ENCODE results near the gene SLC6A12. TPM values are rescaled to one million over a fixed set of nuclear protein-coding genes. Genes with fewer than 3 reads are reported as not detected.

SLC6A12 gene
- total RNA-seq, 4 donors from 2014 or later, result 1.7 to 7.9 TPM; not detected in 2

DNA sequence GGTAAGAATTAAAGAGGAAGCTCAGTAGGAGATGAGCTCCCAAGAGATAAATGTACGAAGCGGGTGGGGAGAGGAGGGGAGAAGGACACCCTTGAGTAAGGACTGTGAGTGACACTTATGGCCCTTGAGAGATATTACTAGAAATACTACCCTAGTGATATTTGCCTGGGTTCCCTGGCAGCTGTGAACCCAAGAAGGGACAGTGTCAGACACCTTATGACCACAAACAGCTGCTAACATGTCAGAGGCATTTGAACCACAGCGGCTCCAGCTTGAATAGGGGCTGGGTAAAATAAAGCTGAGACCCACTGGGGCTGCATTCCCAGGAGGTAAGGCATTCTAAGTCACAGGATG lies 19.6 kb upstream of the SLC6A12 start:
- H3K27ac ChIP-seq, result no peak overlapping the region

DNA sequence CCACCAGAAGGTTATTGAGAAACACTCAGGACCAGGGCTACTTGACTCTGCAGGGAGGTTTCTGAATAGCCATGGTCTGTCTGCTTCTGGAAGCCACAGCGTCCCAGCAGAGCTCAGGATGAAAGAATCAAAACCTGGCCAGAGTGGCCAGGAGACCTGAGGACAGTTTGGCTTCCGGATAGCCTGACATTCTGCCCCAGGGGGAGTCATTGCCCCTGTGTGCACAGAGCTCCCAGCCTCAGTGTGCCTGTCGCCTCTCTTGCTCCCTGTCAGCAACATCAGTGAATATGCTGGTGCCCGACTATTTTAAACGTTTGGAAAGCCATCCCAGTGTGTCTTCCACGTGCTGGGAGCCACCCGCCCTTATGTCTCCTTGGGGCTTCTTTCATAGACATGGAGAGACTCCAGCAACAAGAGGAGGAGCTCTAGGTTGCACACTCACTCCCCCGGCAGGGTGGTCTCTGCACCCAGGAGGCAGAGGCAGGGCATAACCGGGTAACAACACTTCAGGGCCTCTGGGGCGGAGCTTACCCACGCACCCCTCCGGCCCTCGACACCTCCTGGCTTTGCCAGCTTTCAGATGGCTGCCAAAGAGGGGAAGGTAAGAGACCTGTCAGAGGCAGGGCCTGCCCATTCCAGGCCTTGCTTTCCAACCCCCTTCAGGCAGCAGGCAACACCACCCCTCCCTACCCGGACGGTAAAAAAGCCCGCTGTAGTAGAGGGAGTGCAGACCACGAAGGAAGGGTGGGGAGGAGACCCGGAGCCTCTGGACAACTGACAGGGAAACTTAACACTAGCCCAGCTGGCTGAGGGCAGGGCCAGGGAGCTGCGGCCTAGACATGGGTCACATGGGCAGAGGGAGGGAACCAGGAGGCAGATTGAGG lies 19.0 kb upstream of the SLC6A12 start:
- Histone ChIP-seq H3K27ac (no peak overlapping the region), H3K4me3 (no peak overlapping the region), H3K27me3 (no peaks in the 10 kb centered on the region), H3K9me3 (peaks cover 0 to 15% (median 2%) of the 10 kb centered on the region in 4 donors), H3K36me3 (no peaks in the 10 kb centered on the region), H3K4me1 (no peaks in the 10 kb centered on the region)
- DNase-seq, result peak in 1 of 3 donors; percentile 36
- TF ChIP-seq, protein P1, sequence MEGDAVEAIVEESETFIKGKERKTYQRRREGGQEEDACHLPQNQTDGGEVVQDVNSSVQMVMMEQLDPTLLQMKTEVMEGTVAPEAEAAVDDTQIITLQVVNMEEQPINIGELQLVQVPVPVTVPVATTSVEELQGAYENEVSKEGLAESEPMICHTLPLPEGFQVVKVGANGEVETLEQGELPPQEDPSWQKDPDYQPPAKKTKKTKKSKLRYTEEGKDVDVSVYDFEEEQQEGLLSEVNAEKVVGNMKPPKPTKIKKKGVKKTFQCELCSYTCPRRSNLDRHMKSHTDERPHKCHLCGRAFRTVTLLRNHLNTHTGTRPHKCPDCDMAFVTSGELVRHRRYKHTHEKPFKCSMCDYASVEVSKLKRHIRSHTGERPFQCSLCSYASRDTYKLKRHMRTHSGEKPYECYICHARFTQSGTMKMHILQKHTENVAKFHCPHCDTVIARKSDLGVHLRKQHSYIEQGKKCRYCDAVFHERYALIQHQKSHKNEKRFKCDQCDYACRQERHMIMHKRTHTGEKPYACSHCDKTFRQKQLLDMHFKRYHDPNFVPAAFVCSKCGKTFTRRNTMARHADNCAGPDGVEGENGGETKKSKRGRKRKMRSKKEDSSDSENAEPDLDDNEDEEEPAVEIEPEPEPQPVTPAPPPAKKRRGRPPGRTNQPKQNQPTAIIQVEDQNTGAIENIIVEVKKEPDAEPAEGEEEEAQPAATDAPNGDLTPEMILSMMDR (IDR thresholded peaks at IDR 0.05), result no peak
- TF ChIP-seq POLR2A (IDR thresholded peaks at IDR 0.05), result no peak

More for the DNA sequence above, 19.6 kb upstream of the SLC6A12 start:
- no peaks in the 10 kb centered on the region for H3K27me3 ChIP-seq
- DNase-seq, result no peak
- peaks cover 0 to 15% (median 2%) of the 10 kb centered on the region in 4 donors for H3K9me3 ChIP-seq
- no peaks in the 10 kb centered on the region for H3K36me3 ChIP-seq
- H3K4me3 ChIP-seq, result no peak overlapping the region
- TF ChIP-seq, protein P1 (IDR thresholded peaks at IDR 0.05), result no peak
- no peak for TF ChIP-seq POLR2A (IDR thresholded peaks at IDR 0.05)
- H3K4me1 ChIP-seq, result no peaks in the 10 kb centered on the region

DNA sequence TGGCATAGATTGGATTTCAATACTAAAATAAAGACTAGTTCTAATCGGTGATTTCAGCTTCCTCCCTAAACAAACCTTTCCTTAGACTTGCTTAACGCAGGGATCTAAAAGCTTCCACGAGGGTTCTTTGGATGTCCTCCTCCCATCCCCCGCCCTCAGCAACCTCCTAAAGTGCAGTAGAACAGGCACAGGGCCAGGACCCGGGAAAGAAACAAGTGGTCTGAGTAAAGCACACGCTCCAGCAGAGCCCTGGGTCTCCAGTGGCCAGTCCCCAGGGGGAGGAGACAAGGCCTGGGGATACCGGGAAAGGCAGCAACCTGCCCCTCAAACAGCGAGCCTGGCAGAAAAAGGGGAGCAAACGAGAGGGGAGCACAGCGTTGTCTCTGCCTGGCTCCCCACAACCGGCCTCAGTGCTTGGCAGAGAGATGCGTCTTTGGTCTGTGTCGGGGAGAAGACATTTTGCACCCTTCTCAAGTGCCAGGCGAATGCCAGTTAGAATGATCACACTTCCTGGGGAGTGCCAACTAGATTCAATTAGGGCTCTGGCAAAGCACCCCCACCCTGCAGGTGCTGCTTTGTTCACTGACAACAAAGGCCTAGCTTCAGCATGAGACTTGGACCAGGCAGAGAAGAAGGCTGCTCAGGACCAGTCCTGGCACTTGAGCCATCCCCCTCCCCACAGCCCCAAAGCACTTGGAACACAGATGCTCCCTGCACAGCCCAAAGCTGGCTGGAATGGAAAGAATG lies 17.1 kb upstream of the SLC6A12 start:
- no peak for TF ChIP-seq POLR2A (IDR thresholded peaks at IDR 0.05)
- TF ChIP-seq, protein P1 (IDR thresholded peaks at IDR 0.05), result no peak
- H3K27ac ChIP-seq, result no peak overlapping the region
- H3K9me3 ChIP-seq, result peaks cover 0 to 6% (median 0%) of the 10 kb centered on the region in 4 donors
- H3K27me3 ChIP-seq, result no peaks in the 10 kb centered on the region
- no peaks in the 10 kb centered on the region for H3K36me3 ChIP-seq
- H3K4me3 ChIP-seq, result no peak overlapping the region
- H3K4me1 ChIP-seq, result no peaks in the 10 kb centered on the region
- DNase-seq, result no peak

DNA sequence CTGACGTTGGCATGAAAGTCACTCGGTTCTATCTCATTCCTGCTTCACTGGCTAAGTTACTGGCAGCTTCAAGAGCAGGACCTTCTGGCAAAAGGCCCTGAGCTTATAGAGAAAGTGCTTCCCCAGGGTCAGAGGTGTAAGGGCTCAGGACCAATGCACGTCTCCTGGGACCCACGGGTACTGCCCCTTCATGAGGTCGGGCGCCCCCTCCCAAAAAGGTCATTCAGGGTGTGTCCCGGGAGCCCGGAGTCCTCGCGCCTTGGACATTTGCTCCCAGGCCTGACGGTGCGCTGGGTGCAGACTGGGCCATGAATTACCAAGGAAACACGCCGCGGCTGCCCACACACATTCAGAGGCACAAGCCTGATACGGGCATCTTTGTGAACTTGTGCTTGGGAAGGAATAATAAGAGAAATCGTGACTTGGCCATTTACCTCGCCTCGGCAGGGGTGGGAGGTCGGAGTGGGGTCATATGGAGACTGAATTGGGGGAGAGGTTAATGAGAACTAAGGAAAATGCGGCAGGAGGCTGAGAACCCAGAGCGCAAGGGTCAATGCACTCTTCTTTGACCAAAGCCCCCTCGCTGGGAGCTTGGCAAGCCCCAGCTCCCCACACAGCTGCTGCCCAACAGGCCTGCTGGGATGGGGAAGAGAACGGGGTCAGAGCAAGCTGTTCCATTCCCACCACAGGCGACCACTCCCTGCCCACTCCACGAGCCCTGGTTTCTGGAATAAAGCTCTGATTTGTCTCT lies 15.7 kb upstream of the SLC6A12 start:
- Histone ChIP-seq H3K27me3 (no peaks in the 10 kb centered on the region), H3K27ac (no peak overlapping the region), H3K36me3 (no peaks in the 10 kb centered on the region), H3K4me3 (no peak overlapping the region), H3K4me1 (no peaks in the 10 kb centered on the region), H3K9me3 (no peaks in the 10 kb centered on the region)
- no peak for DNase-seq
- TF ChIP-seq POLR2A (IDR thresholded peaks at IDR 0.05), result no peak
- TF ChIP-seq, protein P1 (IDR thresholded peaks at IDR 0.05), result no peak

- Histone ChIP-seq H3K4me1 (no peaks in the 10 kb centered on the region), H3K27me3 (no peaks in the 10 kb centered on the region), H3K27ac (no peak overlapping the region), H3K9me3 (no peaks in the 10 kb centered on the region), H3K4me3 (no peak overlapping the region), H3K36me3 (no peaks in the 10 kb centered on the region)
- TF ChIP-seq, protein P1 (IDR thresholded peaks at IDR 0.05), result no peak
- no peak for TF ChIP-seq POLR2A (IDR thresholded peaks at IDR 0.05)
- no peak for DNase-seq
Observed at GRCh38 chr12:228846-229200, 14.9 kb upstream of the SLC6A12 start.

All from Peyer's patch (tissue), 4 donors.